Heart right ventricle (tissue), 16 donors: ENCODE results near the gene TAP2. TPM values are rescaled to one million over a fixed set of nuclear protein-coding genes. Genes with fewer than 3 reads are reported as not detected.

Experiments
- ATAC-seq, 8 donors: fragments of 200-7000 bp; cut with Tn5 transposase; one replicate each; pipeline ENCODE4 v1.9.1; 2020; ENCODE audit warnings: mild to moderate bottlenecking in 8 of 8, moderate library complexity in 8 of 8, moderate number of reproducible peaks in 1 of 8
- DNase-seq, 2 donors: peaks; one replicate each; pipeline ENCODE4 v3.0.0-alpha.2; 2020
- H3K27ac ChIP-seq, 10 donors: fragments of 200-600 bp; sonication (generic) in 2 of 10; one replicate each; pipeline versions ENCODE4 v1.5.0 to v1.8.0; 2020 to 2022; ENCODE audit warnings: mild to moderate bottlenecking in 3 of 10
- H3K27me3 ChIP-seq, 7 donors: fragments of 200-600 bp; one replicate each; pipeline ENCODE4 v1.8.0; 2021 to 2022; ENCODE audit warnings: mild to moderate bottlenecking in 2 of 7
- H3K36me3 ChIP-seq, 9 donors: fragments of 200-600 bp; sonication (generic) in 1 of 9; one replicate each; pipeline versions ENCODE4 v1.5.0 to v1.8.0; 2020 to 2022; ENCODE audit warnings: mild to moderate bottlenecking in 2 of 9
- H3K4me1 ChIP-seq, 9 donors: fragments of 200-600 bp; sonication (generic) in 1 of 9; one replicate each; pipeline versions ENCODE4 v1.5.0 to v1.8.0; 2020 to 2022; ENCODE audit warnings: mild to moderate bottlenecking in 4 of 9
- H3K4me3 ChIP-seq, 10 donors: fragments of 200-600 bp; sonication (generic) in 2 of 10; one replicate each; pipeline versions ENCODE4 v1.5.0 to v1.8.0; 2020 to 2022; ENCODE audit warnings: mild to moderate bottlenecking in 7 of 10, moderate library complexity in 2 of 10
- H3K9me3 ChIP-seq, 11 donors: fragments of 200-600 bp in 10 of 11; sonication (generic) in 2 of 11; one replicate each; pipeline versions ENCODE4 v1.5.0 to v1.8.0; 2013 to 2022; ENCODE audit warnings: mild to moderate bottlenecking in 2 of 11, control low read depth in 1 of 11, moderate library complexity in 1 of 11
- WGBS, 2 donors: extraction: QIAGEN DNeasy Blood & Tissue Kit; methylation state at CpG; one replicate each; pipeline ENCODE4 v1.1.7; 2013; ENCODE audit warnings: inconsistent platforms in 1 of 2; 5-methylcytosine and 5-hydroxymethylcytosine counted together
- intact Hi-C, 10 donors: fragments of 100-400 bp; cut with DNase I; formaldehyde crosslinking; loops; one replicate each; pipeline versions ENCODE4 v1.11.1 to v1.14.2; 2022
- polyA plus RNA-seq, 2 donors: library from polyadenylated mRNA; stranded (reverse); fragments of 200-250 nt; gene quantifications; one replicate each; pipeline ENCODE4 v1.2.3, GENCODE V29; 2013
- total RNA-seq, 10 donors: library from RNA; stranded (reverse); fragmentation: NEBNext Ultra II Directional in 3 of 10; extraction: Animal tissue kit (Norgen Biotek cat#: 25700) in 3 of 10; gene quantifications; one replicate each; pipeline versions ENCODE4 v1.2.1 to v1.2.4, GENCODE V29; 2021 to 2023
- TF ChIP-seq, protein P1 (sequence below), 9 donors: fragments of 200-600 bp; sonication (generic) in 2 of 9; IDR thresholded peaks; one replicate each; pipeline versions ENCODE4 v1.5.0 to v1.8.0; 2021 to 2022; ENCODE audit warnings: antibody characterized with exemption in 9 of 9, mild to moderate bottlenecking in 5 of 9, moderate library complexity in 1 of 9
- donor health status: Arrhythmogenic right ventricular cardiomyopathy.
- donor health status: ischemic (EF 13 %, LVEDD 7.1; RV severe dilation, severe dysfunction).
- donor health status: healthy with polysubstance abuse.
- donor health status: DM: no; HTN: yes; CAD: no.
- donor health status: DM: no; HTN: no; CAD: no.
- donor health status: ischemic (EF 25% LVEDD 6.9; RV normal size, moderate dysfunction).
- donor health status: ischemic (EF 25% LVEDD 5.7; RV mildly dilated, moderate dysfunction).
- donor health status: healthy.
- donor health status: DM: yes; HTN: yes; CAD: no.
- donor health status: Ischemic cardiomyopathy.
- donor health status: ischemic (EF 35%, LVEDD 5.7; RV mildly dilated, moderate dysfunction).
- donor health status: nonischemic (EF 11% LVEDD 7.7; RV severe dilation, severe dysfunction).
- donor health status: DM: yes; HTN: yes; CAD: no.
- donor health status: PGD.
- donor health status: ischemic (EF 29% LVEDD 5.4; RV normal size, mild dysfunction).
- donor health status: nonischemic (EF 23%, LVEDD 6.1; RV moderate dilation, normal function).

Gene TAP2
- total and polyA plus RNA-seq, 12 donors: 8.8 to 92.1 (median 13.5) TPM

DNA sequence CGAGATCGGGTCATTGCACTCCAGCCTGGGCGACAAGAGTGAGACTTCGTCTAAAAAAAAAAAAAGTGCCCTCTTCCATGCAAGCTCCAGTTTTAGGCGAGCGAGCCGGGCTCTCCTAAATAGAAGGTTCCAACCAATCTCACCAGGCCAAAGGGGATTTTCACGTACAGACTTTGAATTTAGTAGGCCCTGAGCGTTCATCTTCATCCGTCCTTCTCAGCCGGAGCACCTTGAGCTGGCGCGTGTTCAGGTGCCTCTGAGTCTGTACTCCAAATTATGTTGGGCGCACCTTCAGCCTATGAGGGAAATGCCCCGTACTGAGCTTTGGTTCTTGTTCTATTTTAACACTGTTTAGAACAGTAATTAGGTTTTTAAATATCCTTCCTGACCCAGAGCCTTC lies 817 bp upstream of the TAP2 start:
- ATAC-seq (no peak), DNase-seq (no peak)
- TF ChIP-seq, protein P1, sequence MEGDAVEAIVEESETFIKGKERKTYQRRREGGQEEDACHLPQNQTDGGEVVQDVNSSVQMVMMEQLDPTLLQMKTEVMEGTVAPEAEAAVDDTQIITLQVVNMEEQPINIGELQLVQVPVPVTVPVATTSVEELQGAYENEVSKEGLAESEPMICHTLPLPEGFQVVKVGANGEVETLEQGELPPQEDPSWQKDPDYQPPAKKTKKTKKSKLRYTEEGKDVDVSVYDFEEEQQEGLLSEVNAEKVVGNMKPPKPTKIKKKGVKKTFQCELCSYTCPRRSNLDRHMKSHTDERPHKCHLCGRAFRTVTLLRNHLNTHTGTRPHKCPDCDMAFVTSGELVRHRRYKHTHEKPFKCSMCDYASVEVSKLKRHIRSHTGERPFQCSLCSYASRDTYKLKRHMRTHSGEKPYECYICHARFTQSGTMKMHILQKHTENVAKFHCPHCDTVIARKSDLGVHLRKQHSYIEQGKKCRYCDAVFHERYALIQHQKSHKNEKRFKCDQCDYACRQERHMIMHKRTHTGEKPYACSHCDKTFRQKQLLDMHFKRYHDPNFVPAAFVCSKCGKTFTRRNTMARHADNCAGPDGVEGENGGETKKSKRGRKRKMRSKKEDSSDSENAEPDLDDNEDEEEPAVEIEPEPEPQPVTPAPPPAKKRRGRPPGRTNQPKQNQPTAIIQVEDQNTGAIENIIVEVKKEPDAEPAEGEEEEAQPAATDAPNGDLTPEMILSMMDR (IDR thresholded peaks at IDR 0.05): no peak
- Histone ChIP-seq H3K4me1 (peaks cover 0 to 69% (median 34%) of the 10 kb centered on the region in 9 donors), H3K27ac (peak overlapping the region in 8 of 10 donors; percentile 93 to 96 (median 94)), H3K27me3 (no peaks in the 10 kb centered on the region), H3K9me3 (no peaks in the 10 kb centered on the region), H3K36me3 (peaks cover 0 to 58% (median 13%) of the 10 kb centered on the region in 9 donors), H3K4me3 (no peak overlapping the region)
- WGBS, 2 donors: 85 to 87% methylated on average over 15 of the region's 15 CpGs
- intact Hi-C loops: loop anchor here in 6 of 10 donors (2.0 to 5.0 kb wide), 5 partner anchors 13 to 33 kb away; partner anchors contain the start of genes TAP1 (in 3 of the 6) and PSMB9 (in 1 of the 6)

DNA sequence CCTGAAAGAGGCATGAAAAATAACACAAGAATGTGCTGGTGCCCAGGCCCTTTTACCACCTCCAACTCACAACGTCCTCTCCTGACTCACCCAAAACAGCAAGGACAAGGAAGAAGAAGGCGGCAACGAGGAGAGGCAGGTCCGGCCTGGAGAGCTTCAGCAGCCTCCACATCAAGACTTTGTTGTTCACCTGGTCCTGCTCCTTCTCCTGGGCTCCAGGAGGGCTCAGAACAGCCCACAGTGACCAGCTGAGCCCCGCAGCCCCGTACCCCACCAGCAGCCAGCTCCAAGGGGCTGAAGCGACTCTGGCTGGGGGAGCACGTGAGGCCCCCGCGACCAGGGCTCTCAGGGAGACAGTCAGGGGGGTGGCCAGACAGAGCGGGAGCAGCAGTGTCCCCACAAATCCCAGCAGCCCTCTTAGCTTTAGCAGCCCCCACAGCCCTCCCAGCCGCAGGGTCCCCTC lies 857 bp downstream of the TAP2 start:
- H3K27ac ChIP-seq: peak overlapping the region; percentile 41 to 96 (median 94)
- DNase-seq: no peak
- H3K4me1 ChIP-seq: peaks cover 0 to 61% (median 26%) of the 10 kb centered on the region in 9 donors
- intact Hi-C loops: loop anchor here in 7 of 10 donors (1.0 to 5.0 kb wide), 8 partner anchors 15 to 35 kb away; partner anchors contain the start of genes TAP1 (in 3 of the 7) and PSMB9 (in 2 of the 7)
- no peaks in the 10 kb centered on the region for H3K27me3 ChIP-seq
- peak in 1 of 8 donors; percentile 1 for ATAC-seq
- peak overlapping the region; percentile 63 to 86 (median 76) for H3K4me3 ChIP-seq
- TF ChIP-seq, protein P1 (IDR thresholded peaks at IDR 0.05): no peak
- 28 to 35% methylated on average over 12 of the region's 12 CpGs for WGBS, 2 donors
- H3K9me3 ChIP-seq: no peaks in the 10 kb centered on the region
- peaks cover 0 to 71% (median 18%) of the 10 kb centered on the region in 9 donors for H3K36me3 ChIP-seq

DNA sequence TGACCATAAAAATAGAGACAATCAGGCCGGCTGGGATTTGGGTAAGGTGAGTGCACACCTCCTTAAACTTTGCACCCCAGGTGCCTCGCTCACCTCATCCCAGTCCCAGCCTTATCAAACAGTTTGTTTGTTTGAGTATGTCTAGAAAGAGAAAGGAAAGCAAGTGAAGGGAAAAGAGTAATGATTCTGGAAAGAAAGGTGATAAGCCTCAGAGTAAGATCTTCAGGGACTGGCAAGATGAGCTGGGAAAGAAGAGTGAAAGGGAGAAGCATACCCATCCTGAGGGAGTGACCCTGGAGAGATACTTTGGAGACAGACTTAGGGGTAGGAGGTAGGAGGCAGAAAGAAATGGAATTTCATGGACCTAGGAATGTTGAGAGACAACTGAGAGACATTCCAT lies 1.7 kb downstream of the TAP2 start:
- no peak for ATAC-seq
- intact Hi-C loops: loop anchor here in 2 of 10 donors (1.0 to 5.0 kb wide), 2 partner anchors 27 to 35 kb away; no protein-coding TSS in a partner anchor
- no peaks in the 10 kb centered on the region for H3K9me3 ChIP-seq
- peaks cover 0 to 53% (median 18%) of the 10 kb centered on the region in 9 donors for H3K4me1 ChIP-seq
- no peaks in the 10 kb centered on the region for H3K27me3 ChIP-seq
- peak overlapping the region in 1 of 10 donors; percentile 96 for H3K27ac ChIP-seq
- H3K4me3 ChIP-seq: no peak overlapping the region
- TF ChIP-seq, protein P1 (IDR thresholded peaks at IDR 0.05): no peak
- H3K36me3 ChIP-seq: peaks cover 0 to 71% (median 16%) of the 10 kb centered on the region in 9 donors
- WGBS, 2 donors: 95 to 97% methylated on average over 2 of the region's 2 CpGs
- no peak for DNase-seq

DNA sequence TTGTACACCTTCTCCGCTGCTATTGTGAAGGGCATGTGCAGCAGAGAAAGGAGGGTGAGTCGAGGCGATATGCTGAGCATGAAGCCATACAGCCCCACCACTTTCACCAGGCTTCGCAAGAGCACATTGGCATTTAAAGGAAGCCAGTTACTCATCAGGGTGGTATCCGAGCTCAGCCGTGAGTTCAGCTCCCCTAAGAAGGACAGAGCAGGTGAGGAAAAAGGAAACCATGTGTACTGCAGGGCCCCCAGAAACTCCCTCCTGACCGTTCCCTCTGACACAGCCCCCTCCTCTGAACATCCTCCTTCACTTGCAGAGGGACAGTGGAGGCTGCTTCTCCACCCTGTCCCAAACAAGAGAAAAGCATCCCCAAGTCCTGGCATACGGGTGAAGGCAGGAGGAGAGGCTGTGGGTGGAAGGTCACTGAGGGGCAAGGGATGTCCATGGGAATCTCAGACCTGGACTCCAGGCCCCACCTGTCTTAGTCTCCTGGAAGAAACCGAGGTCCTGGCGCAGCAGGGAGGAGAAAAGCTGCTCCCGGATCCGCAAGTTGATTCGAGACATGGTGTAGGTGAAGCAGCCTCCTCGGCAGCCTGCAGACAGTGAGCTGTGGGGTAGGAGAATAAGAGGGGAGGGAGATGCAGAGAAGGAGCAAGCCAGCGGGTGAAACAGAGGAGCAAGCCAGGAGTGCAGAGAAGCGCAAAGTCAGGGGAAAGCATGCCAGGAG lies 3.2 kb downstream of the TAP2 start:
- DNase-seq (no peak), ATAC-seq (no peak)
- TF ChIP-seq, protein P1 (IDR thresholded peaks at IDR 0.05): no peak
- 94 to 95% methylated on average over 16 of the region's 16 CpGs for WGBS, 2 donors
- no peaks in the 10 kb centered on the region for H3K9me3 ChIP-seq
- no peaks in the 10 kb centered on the region for H3K27me3 ChIP-seq
- intact Hi-C loops: loop anchor here in 1 of 10 donors (5.0 kb wide), 1 partner anchor 37 kb away; no protein-coding TSS in a partner anchor
- peaks cover 0 to 71% (median 13%) of the 10 kb centered on the region in 9 donors for H3K36me3 ChIP-seq
- no peak overlapping the region for H3K4me3 ChIP-seq
- H3K4me1 ChIP-seq: peaks cover 0 to 38% (median 15%) of the 10 kb centered on the region in 9 donors
- no peak overlapping the region for H3K27ac ChIP-seq
